CD4-positive, alpha-beta T cell treated with Interleukin-10 for 1 hour (primary cell): ENCODE results near the gene TOMT.
"Not testable (repeated sequence)": the region's sequence is repeated elsewhere in the genome, so short reads cannot be mapped to it uniquely, and the experiment has no call there.

ENCODE experiments used
- DNase-seq: peaks from one replicate; pipeline ENCODE4 v3.0.0-alpha.2; 2020

TOMT gene

DNA sequence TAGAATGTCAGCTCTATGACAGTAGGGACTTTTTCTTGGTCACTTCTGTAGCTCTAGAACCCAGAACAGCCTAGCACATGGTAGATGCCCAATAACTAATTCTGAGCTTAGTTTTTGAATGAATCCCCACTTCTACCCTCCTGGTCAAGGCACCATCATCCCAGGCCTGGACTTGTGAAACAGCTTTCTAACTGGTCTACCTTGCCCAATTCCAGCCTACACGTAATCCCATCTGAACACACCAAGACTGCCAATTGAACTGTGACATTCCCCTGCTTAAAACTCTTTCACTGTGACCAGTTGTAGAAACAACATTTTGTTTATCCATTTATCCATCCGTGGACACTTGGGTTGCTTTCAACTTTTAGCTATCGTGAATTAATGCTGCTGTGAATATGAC is 23.7 kb downstream of the TOMT start:
- no peak for DNase-seq

DNA sequence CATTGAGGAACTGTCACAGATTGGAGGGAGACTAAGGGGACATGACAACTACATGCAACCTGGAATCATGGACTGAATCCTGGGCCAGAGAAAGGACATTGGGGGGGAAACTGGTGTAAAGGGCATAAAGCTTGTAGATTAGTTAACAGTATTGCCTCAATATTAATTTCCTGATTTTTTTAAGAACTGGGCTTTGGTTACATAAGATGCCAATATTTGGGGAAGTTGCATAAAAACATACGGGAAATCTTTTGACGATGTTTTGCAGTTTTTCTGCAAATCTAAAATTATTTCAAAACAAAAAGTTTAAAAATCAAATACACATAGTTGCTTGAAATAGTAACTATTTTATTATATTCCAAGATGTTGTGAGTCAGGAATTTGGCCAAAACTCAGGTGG is 26.9 kb downstream of the TOMT start:
- DNase-seq = no peak

DNA sequence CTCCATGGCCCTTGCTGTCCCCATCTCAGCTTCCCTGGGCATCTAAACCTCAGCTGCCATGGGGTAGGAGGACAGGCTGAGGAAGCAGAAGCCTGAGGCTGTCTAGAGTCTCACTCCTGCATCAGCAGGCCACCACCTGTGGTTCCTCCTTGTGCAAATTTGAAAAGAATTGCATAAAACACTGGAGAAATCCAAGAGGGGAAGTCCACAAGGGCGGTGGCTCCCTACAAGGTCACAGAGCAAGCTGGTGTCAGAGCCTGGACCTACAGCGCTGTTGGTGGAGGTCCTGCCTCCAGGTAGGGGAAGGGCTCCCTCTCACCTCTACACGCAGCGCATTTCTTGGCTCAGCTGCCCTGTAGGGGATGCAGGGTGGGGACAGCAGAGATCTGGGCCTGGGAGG is 29.7 kb downstream of the TOMT start, which contains the start of gene FOLR3:
TSS of gene FOLR3 (plus strand) at position 253 of the 400 bp plus-strand sequence. CDS start 228 bp downstream, outside the sequence.
- DNase-seq = not testable (repeated sequence)

DNA sequence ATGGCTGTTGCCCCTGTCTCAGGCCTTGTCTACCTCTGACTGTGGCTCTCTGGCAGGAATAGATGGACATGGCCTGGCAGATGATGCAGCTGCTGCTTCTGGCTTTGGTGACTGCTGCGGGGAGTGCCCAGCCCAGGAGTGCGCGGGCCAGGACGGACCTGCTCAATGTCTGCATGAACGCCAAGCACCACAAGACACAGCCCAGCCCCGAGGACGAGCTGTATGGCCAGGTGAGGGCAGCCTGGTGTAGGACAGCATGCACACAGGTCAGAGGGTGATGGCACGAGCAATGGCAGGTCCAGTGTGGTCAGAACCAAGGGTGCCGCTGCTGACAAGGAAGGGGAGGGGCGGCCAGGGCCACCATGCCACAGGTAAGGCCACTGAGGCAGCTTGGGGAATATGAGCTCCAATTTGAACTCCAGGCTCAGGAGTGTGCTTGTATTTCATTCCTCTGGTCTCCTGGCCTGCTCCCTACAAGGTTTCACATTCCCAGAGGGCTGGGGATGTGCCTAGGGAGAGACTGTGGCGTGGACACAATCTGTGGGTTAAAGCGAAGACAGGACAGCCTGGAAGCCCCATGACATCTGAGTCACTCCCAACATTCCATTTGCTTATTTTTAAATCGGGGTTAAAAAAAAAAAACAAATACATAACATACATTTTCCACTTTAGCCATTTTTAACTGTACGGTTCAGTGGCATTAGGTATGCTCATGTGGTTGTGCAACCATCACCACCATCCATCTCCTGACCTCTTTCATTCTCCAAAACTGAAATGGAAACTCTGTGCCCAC is 30.4 kb downstream of the TOMT start:
- no peak for DNase-seq

DNA sequence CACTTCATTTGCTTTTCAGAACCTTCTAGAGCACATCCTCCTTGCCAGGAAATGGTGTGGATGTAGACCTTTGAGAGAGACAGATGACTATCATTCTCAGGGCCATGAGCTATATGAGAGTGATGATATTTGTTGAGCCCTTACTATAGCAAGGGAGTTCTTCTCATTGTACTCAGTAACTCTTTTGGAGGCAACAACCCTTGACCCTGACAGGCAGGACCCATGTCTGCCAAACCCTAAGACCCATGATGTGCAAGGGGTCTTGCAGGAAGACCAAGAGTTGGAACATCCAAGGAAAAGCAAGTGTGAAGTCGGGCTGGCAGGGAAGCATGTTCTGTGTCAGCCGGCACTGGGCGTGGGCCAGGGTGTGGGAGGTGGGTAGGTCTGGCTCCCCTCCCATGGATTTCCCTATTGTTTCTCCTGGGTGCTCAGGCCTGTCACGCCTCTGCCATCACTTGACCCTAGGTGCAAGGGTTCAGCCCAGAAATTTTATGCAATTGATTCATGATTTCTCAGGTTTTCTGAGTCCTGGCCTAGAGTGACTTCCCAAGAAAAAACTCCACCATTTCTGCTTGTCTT is 31.0 kb downstream of the TOMT start:
- no peak for DNase-seq

DNA sequence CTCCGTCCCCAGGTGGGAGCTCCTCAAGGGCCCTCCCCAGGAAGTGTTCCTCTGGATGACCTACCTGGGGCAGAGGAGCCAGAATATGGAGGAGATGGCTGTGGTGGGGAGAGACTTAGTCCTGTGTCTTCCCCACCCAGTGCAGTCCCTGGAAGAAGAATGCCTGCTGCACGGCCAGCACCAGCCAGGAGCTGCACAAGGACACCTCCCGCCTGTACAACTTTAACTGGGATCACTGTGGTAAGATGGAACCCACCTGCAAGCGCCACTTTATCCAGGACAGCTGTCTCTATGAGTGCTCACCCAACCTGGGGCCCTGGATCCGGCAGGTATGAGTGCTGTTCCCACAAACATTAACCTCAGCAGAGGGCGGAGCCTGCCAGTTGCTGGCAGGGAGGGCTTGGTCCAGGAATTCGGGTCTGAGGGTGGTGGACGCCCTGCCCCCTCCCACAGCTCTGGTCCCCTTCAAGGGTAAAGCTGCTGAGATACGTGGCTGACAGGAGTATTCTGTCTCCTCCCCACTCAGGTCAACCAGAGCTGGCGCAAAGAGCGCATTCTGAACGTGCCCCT is 33.2 kb downstream of the TOMT start:
- no peak for DNase-seq

DNA sequence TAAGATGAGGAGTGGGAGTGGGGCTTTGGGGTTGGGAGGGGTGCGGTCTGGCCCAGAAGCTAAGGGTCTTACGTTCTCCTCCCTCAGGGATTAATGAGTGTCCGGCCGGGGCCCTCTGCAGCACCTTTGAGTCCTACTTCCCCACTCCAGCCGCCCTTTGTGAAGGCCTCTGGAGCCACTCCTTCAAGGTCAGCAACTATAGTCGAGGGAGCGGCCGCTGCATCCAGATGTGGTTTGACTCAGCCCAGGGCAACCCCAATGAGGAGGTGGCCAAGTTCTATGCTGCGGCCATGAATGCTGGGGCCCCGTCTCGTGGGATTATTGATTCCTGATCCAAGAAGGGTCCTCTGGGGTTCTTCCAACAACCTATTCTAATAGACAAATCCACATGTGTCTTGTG is 33.8 kb downstream of the TOMT start:
- no peak for DNase-seq

DNA sequence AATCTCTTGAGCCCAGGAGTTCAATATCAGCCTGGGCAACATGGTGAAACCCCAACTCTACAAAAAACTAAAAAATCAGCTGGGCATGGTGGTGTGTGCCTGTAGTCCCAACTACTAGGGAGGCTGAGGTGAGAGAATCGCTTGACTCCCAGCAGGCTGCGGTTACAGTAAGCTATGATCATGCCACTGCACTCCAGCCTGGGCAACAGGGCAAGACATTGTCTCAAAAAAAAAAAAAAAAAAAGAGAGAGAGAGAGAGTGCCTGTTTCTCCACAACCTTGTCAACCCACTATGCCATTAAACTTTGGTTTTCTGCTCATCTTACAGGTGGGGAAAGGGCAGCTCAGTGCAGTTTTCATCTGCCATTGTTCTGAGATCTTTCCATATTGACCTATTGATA is 34.9 kb downstream of the TOMT start:
- no peak for DNase-seq

DNA sequence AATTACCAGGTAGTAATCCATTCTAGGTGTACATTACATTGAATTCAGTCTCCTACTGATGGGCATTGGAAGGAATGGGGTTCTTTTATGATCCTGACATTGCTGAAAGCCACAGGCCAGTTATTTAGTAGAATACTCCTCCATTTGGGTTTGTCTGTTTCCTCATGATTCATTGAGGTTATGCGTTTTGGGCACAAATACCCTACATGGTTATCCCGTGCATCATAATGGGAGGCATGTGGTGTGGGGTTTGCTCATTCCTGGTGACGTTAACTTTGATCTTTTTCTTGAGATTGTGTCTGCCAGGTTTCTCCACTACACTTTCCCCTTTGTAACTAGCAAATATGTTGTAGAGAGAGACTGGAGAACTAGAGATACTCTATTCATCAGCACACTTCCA is 35.3 kb downstream of the TOMT start:
- DNase-seq = no peak

DNA sequence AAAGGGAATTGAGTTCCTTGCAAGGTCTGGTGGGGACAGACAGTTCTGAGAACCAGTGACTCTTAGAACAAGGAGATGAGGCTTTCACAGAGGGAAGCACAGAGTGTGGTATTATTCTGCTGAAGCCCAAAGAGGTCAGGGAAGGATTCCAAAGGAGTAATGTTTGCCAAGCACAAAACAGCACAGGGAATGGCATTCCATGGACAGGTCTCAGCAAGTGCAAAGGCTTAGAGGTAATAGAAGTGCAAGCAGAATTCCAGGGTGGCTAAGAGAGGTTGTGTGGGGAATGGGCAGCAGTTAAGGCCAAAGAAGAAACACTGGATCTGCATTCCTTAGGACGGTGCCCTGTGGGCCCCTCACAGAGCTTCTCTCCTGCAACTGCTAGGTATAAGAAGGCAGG is 36.4 kb downstream of the TOMT start:
- not testable (repeated sequence) for DNase-seq

DNA sequence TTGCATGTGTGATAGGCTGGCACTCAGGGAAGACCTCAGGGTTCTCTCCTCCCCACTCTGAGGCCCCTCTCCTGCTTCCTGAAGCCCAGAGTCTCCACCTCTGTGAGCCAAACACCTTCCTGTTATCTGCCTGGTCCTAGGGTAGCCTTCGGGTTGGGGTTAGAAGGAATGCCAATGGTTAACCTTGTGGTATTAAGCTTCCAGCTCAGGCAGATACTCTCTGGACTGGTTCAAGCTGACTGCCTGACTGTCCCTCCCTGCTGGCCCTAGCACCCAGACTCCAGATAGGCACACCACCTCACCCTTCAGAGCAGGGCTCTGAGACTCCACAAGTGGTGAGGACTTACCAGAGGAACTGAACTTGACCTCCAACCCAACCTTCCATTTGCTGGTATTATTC is 36.8 kb downstream of the TOMT start:
- DNase-seq = not testable (repeated sequence)

DNA sequence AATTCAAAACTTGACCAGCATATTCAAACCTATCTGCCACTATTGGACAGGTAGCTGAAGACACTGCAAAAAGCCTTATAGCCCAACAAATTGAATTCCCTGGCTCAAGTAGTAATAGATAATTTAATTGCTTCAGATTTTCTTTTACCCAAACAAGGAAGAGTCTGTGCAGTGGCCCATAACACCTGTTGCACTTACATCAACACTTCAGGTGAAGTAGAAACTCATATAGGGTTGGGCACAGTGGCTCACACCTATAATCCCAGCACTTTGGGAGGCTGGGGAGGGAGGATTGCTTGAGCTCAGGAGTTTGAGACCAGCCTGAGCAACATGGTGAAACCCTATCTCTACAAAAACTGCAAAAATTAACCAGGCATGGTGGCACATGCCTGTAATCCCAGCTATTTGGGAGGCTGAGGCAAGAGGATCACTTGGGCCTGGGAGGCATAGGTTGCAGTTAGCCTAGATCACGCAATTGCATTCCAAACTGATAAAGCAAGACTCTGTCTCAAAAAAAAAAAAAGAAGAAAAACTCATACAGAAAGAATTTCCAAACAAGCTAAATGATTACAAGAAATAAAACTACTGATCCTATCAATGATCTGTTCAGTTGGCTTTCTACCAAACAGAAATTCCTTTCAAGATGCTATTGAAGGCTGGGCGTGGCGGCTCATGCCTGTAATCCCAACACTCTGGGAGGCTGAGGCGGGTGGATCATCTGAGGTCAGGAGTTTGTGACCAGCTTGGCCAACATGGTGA is 39.3 kb downstream of the TOMT start:
- no peak for DNase-seq

DNA sequence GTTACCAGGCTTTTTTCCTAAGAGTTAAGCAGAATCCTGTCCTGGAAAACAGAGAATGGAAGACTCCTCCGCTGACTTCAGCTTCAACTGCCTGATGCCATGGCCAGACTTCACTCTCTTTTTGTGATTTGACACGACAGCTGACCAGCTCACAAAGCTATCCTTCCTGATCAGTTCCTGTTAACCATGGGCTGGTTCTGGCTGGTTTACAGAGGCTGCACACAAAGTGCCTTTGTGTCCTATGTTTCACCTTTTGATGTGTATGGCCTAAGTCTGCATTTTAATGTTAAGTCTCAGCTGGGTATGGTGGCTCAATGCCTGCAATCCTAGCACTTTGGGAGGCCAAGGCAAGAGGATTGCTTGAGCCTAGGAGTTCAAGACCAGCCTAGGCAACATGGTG is 40.9 kb downstream of the TOMT start:
- DNase-seq = no peak

DNA sequence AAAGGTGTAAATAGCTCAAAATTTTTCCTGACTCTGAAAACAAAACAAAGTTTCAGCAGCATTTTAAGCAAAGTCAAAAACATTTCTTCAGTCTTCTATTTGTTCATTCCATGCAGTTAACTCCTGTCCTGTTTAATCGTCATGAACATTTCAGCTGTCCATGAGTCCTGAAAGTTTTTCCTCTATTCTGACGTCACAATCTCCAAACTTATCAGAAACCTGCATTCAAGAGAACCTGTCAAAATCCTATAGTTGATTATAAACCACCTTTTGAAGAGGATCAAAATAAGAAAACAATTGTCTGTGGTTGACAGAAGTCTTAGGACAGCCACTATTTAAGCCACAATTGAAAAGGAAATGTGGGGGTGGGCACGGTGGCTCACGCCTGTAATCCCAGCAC is 45.2 kb downstream of the TOMT start:
- DNase-seq = no peak

DNA sequence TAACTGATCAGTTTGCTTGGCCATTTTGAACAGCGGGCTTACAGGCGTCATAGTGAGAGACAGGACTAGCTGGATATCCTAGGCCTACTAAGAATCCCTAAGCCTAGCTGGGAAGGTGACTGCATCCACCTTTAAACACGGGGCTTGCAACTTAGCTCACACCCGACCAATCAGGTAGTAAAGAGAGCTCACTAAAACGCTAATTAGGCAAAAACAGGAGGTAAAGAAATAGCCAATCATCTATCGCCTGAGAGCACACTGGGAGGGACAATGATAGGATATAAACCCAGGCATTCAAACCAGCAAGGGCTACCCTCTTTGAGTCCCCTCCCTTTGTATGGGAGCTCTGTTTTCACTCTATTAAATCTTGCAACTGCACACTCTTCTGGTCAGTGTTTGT is 48.1 kb downstream of the TOMT start:
- not testable (repeated sequence) for DNase-seq

DNA sequence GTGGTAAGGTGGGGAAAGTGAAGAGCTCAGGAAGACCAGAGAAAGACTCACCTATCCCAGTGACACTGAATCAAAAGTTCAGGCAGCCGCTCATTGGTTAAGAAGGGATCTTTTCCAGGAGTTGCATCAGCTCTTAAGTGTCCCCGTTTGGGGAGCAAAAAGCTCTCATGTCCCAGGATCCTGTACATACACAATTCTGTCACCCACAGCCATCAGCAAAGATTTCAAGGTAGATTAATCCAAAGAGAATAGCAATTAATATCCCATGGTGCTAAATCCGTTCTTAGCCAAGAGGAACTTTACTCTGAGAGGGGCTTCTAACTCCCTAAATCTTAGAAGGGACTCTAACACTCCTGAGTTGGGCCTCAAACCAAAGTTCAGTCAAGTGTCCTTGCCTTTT is 49.1 kb downstream of the TOMT start:
- no peak for DNase-seq

DNA sequence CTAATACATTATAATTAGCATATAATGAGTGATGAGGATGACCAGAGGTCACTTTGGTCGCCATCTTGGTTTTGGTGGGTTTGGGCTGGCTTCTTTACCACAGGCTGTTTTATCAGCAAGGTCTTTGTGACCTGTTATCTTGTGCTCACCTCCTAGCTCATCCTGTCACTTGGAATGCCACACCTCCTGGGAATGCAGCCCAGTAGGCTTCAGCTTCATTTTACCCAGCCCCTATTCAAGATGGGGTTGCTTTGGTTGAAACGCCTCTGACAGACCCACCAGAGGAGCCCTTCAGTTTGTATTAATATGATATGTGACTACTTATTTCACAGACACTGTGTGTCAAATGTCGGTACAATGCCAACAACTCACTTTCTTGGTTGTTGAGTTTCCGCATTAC is 50.0 kb downstream of the TOMT start:
- no peak for DNase-seq

DNA sequence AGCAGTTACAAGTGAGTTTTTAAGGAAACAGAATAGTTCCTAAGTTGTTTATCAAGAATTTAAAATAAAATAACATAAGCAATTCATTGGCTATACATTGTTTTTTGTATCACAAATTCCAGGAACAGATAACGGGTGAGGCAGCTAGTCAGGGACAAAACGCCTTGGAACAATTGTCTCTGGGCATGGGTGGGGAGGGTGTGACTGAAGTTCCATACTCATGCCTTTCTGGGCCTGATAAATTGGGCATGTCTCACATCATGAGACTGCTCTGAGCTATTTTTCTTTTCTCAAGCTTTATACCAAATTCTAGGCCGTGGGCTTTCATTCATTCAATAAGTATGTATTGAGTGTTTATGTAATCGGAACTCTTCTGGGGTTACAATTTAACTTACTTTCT is 51.4 kb downstream of the TOMT start:
- DNase-seq = no peak
